BJ (cell line): ENCODE measurements around the gene EPHB2. TPM values are rescaled to one million over a fixed set of nuclear protein-coding genes. Genes with fewer than 3 reads are reported as not detected.

Experiments used
- CTCF ChIA-PET: fragments of 350-600 bp; formaldehyde crosslinking; extraction: SDS; loops from one replicate; lab custom pipeline; 2021; ENCODE audit warnings: antibody characterized with exemption, inconsistent platforms; lab: Yijun Ruan, JAX
- POLR2A ChIA-PET: fragments of 300-600 bp; sonication (Branson Sonifier 250); formaldehyde crosslinking; extraction: SDS; loops from one replicate; lab custom pipeline; 2021; ENCODE audit warnings: antibody characterized with exemption; lab: Charles Lee
- DNase-seq: peaks from one replicate; pipeline ENCODE4 v3.0.0-alpha.2; 2011; ENCODE audit warnings: low read depth
- H3K27me3 ChIP-seq: 2 replicates; pipeline ENCODE4 v1.6.0; 2011; ENCODE audit warnings: low read length; ENCODE audit not compliant: control insufficient read depth, insufficient read depth
- H3K36me3 ChIP-seq: 2 replicates; pipeline ENCODE4 v1.5.1; 2011; ENCODE audit warnings: low read length; ENCODE audit not compliant: control insufficient read depth, insufficient read depth
- H3K4me3 ChIP-seq: 2 replicates; pipeline ENCODE4 v1.5.1; 2011; ENCODE audit warnings: low read depth, mild to moderate bottlenecking, control low read depth, low read length
- CTCF ChIP-seq: IDR thresholded peaks from 2 replicates; pipeline ENCODE4 v1.5.1; 2011; ENCODE audit warnings: low read depth, mild to moderate bottlenecking, control low read depth, inconsistent platforms, low read length, moderate library complexity; ENCODE audit not compliant: insufficient read depth
- polyA plus RNA-seq: library from polyadenylated mRNA; depleted of rRNA; stranded (reverse); fragments of >200 nt; gene quantifications from 2 replicates; pipeline ENCODE4 v1.2.3, GENCODE V29; 2011

EPHB2 gene
- polyA plus RNA-seq, 1 experiment: 8.7 TPM

- TF ChIP-seq CTCF: no peak
- DNase-seq: no peak
- CTCF ChIA-PET: interaction anchor here (1.1 kb wide), 1 partner anchor 23 kb away, joined by 3 read pairs; no protein-coding TSS in a partner anchor
These were observed 28.9 kb upstream of the EPHB2 start for GRCh38 chr1:22681556-22682276.

GRCh38 chr1:22683547-22683946 lies 27.1 kb upstream of the EPHB2 start:
- POLR2A ChIA-PET: no interaction called here
- DNase-seq: no peak
- H3K27me3 ChIP-seq: peaks cover 2% of the 10 kb centered on the region; the same call in 1 of the 2 replicates
- no peak for TF ChIP-seq CTCF
- CTCF ChIA-PET: interaction anchor here (1.0 to 1.3 kb wide), 3 partner anchors 9 to 263 kb away, joined by 3 to 4 read pairs (median 3); no protein-coding TSS in a partner anchor
- H3K36me3 ChIP-seq: no peaks in the 10 kb centered on the region
- no peak overlapping the region for H3K4me3 ChIP-seq

More at GRCh38 chr1:22681556-22682276, 28.9 kb upstream of the EPHB2 start:
- H3K27me3 ChIP-seq: peaks cover 2% of the 10 kb centered on the region; the same call in 1 of the 2 replicates
- no peaks in the 10 kb centered on the region for H3K36me3 ChIP-seq
- no peak overlapping the region for H3K4me3 ChIP-seq
- POLR2A ChIA-PET: no interaction called here

GRCh38 chr1:22685591-22686059 lies 25.0 kb upstream of the EPHB2 start:
- DNase-seq: no peak
- CTCF ChIA-PET: interaction anchor here (1.0 to 1.5 kb wide), 2 partner anchors 177 to 244 kb away, joined by 5 to 8 read pairs; no protein-coding TSS in a partner anchor
- no peak for TF ChIP-seq CTCF
- POLR2A ChIA-PET: no interaction called here
- peaks cover 2% of the 10 kb centered on the region; the same call in 1 of the 2 replicates for H3K27me3 ChIP-seq
- no peaks in the 10 kb centered on the region for H3K36me3 ChIP-seq
- H3K4me3 ChIP-seq: no peak overlapping the region

DNA sequence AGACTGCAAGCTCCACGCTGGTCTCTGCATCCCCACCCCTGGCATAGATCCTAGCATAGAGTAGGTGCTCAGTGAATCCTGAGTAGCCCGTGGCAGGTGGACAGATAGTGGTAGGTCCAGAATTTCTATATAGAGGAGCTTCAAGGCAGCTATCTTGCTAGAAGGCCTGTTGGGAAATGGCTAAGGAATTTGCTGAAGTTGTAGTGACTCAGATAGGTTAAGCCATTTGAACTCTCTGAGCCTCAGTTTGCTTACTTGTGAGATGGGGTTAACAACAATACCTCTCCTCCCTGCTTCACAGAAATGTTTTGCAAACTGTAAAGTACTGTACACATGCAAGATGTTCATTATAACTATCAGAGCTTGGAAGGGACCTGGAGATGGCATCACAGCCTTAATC lies 23.4 kb upstream of the EPHB2 start:
- H3K4me3 ChIP-seq: no peak overlapping the region
- DNase-seq: no peak
- POLR2A ChIA-PET: no interaction called here
- TF ChIP-seq CTCF: no peak
- no peaks in the 10 kb centered on the region for H3K36me3 ChIP-seq
- H3K27me3 ChIP-seq: peaks cover 2% of the 10 kb centered on the region; the same call in 1 of the 2 replicates
- CTCF ChIA-PET: interaction anchor here (0.8 to 1.7 kb wide), 5 partner anchors 12 to 277 kb away, joined by 3 to 5 read pairs (median 4); no protein-coding TSS in a partner anchor

GRCh38 chr1:22688466-22688865 lies 22.2 kb upstream of the EPHB2 start:
- no peak overlapping the region for H3K4me3 ChIP-seq
- ChIA-PET POLR2A (no interaction called here), CTCF (interaction anchor here (0.9 to 1.2 kb wide), 3 partner anchors 15 to 276 kb away, joined by 3 to 6 read pairs (median 3); no protein-coding TSS in a partner anchor)
- H3K36me3 ChIP-seq: no peaks in the 10 kb centered on the region
- TF ChIP-seq CTCF: no peak
- no peak for DNase-seq
- peaks cover 2% of the 10 kb centered on the region; the same call in 1 of the 2 replicates for H3K27me3 ChIP-seq
